Parathyroid adenoma (tissue), 2 donors: ENCODE measurements around the gene ARHGAP21.
"Not testable (repeated sequence)": the region's sequence is repeated elsewhere in the genome, so short reads cannot be mapped to it uniquely, and the experiment has no call there.

Source experiments
- H2AFZ ChIP-seq: fragments of 300-600 bp; sonication (generic); one replicate; pipeline ENCODE4 v1.7.0; 2017; ENCODE audit warnings: antibody characterized with exemption, mild to moderate bottlenecking
- H3K27ac ChIP-seq: fragments of 300-600 bp; sonication (generic); one replicate; pipeline ENCODE4 v1.7.0; 2017
- H3K27me3 ChIP-seq: fragments of 300-600 bp; sonication (generic); one replicate; pipeline ENCODE4 v1.7.0; 2017; ENCODE audit warnings: low read length; ENCODE audit not compliant: control insufficient read depth, insufficient read depth
- H3K36me3 ChIP-seq: fragments of 300-600 bp; sonication (generic); one replicate; pipeline ENCODE4 v1.7.0; 2017; ENCODE audit warnings: low read length; ENCODE audit not compliant: control insufficient read depth, insufficient read depth
- H3K4me1 ChIP-seq: fragments of 300-600 bp; sonication (generic); one replicate; pipeline ENCODE4 v1.7.0; 2017; ENCODE audit warnings: control low read depth
- H3K4me2 ChIP-seq: fragments of 300-600 bp; sonication (generic); one replicate; pipeline ENCODE4 v1.7.0; 2017; ENCODE audit warnings: low read length
- H3K4me3 ChIP-seq: fragments of 300-600 bp; sonication (generic); one replicate; pipeline ENCODE4 v1.7.0; 2017; ENCODE audit warnings: low read depth, low read length
- H3K79me2 ChIP-seq: fragments of 300-600 bp; sonication (generic); one replicate; pipeline ENCODE4 v1.7.0; 2017; ENCODE audit warnings: control low read depth
- H3K9ac ChIP-seq: fragments of 300-600 bp; sonication (generic); one replicate; pipeline ENCODE4 v1.7.0; 2017; ENCODE audit warnings: mild to moderate bottlenecking
- H3K9me3 ChIP-seq: fragments of 300-600 bp; sonication (generic); one replicate; pipeline ENCODE4 v1.7.0; 2017; ENCODE audit warnings: low read length; ENCODE audit not compliant: control insufficient read depth
- TF ChIP-seq, protein P1 (sequence below): fragments of 300-600 bp; sonication (generic); IDR thresholded peaks from one replicate; pipeline ENCODE4 v1.7.0; 2017; ENCODE audit warnings: antibody characterized with exemption, mild to moderate bottlenecking
- donor health status: primary hyperparathyroidism.

Gene ARHGAP21

DNA sequence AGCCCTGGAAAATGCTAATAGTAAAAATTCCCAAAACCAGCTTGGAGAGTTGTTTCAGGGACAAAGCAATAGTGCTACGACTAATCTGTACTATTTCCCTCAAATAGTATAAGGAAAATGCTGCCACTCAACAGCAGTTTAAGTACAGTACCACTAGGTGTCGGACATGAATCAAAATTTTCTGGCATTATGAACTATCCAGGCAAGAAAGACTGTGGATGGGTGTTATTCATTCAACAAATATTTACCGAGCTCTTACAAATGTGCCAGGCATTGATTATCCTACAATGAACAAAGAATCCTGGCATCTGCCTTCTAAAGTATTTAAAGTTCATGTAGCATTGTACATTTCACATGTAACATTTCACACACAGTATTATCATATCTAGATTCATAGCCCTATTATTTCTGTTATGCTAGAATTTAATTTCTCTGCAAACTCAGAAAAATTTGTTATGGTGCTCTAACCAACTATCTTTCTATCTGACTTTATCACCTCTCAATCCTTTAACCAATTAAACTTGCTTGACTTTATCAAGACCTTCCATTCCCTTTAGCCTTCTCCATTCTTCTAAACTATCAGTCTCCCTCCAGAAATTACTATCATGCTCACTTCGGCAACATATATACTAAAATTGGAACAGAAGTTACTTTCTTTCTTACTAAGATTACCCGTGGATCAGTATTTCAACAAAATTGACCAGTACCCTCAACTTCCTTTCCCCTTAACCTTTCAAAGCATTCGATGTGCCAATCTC lies 80.6 kb downstream of the ARHGAP21 start:
- Histone ChIP-seq H2AFZ (no peak overlapping the region), H3K4me1 (no peaks in the 10 kb centered on the region), H3K27me3 (no peaks in the 10 kb centered on the region), H3K79me2 (no peaks in the 10 kb centered on the region), H3K36me3 (no peaks in the 10 kb centered on the region), H3K4me2 (no peak overlapping the region), H3K9me3 (no peaks in the 10 kb centered on the region), H3K27ac (no peak overlapping the region), H3K4me3 (no peak overlapping the region), H3K9ac (no peak overlapping the region)
- TF ChIP-seq, protein P1, sequence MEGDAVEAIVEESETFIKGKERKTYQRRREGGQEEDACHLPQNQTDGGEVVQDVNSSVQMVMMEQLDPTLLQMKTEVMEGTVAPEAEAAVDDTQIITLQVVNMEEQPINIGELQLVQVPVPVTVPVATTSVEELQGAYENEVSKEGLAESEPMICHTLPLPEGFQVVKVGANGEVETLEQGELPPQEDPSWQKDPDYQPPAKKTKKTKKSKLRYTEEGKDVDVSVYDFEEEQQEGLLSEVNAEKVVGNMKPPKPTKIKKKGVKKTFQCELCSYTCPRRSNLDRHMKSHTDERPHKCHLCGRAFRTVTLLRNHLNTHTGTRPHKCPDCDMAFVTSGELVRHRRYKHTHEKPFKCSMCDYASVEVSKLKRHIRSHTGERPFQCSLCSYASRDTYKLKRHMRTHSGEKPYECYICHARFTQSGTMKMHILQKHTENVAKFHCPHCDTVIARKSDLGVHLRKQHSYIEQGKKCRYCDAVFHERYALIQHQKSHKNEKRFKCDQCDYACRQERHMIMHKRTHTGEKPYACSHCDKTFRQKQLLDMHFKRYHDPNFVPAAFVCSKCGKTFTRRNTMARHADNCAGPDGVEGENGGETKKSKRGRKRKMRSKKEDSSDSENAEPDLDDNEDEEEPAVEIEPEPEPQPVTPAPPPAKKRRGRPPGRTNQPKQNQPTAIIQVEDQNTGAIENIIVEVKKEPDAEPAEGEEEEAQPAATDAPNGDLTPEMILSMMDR = peak; percentile 80

- no peak overlapping the region for H3K9ac ChIP-seq
- no peak overlapping the region for H2AFZ ChIP-seq
- H3K9me3 ChIP-seq = no peaks in the 10 kb centered on the region
Observed at GRCh38 chr10:24639124-24639523, 84.6 kb downstream of the ARHGAP21 start.

DNA sequence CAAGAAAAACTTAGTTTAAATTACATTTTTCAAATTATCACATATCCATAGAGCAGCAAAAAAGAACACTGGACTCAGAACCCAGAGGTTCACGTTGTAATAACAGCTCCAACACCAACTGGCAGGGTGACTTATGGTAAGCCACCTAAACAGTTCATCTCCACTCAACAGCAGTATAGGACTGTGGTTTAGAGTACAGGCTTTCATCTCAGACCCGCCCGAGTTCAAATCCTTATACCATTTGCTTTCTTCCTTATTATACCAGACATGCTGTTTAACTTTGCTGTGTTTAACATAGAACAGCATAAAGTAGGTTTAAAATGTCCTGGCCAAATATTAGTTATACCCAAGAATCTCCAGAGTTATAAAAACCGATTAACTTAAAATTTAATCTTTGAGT lies 97.9 kb downstream of the ARHGAP21 start:
- Histone ChIP-seq H3K27me3 (no peaks in the 10 kb centered on the region), H3K27ac (no peak overlapping the region), H3K9ac (no peak overlapping the region), H3K79me2 (no peaks in the 10 kb centered on the region), H2AFZ (no peak overlapping the region), H3K4me1 (no peaks in the 10 kb centered on the region), H3K36me3 (no peaks in the 10 kb centered on the region), H3K9me3 (no peaks in the 10 kb centered on the region), H3K4me2 (no peak overlapping the region), H3K4me3 (no peak overlapping the region)
- TF ChIP-seq, protein P1 = no peak

More at GRCh38 chr10:24639124-24639523, 84.6 kb downstream of the ARHGAP21 start:
- Histone ChIP-seq H3K4me3 (no peak overlapping the region), H3K27ac (no peak overlapping the region), H3K27me3 (no peaks in the 10 kb centered on the region), H3K36me3 (no peaks in the 10 kb centered on the region), H3K4me1 (peaks cover 8% of the 10 kb centered on the region), H3K79me2 (no peaks in the 10 kb centered on the region), H3K4me2 (no peak overlapping the region)
- TF ChIP-seq, protein P1 = no peak

- H3K4me3 ChIP-seq = no peak overlapping the region
- H3K36me3 ChIP-seq = no peaks in the 10 kb centered on the region
- H3K27ac ChIP-seq = no peak overlapping the region
- H2AFZ ChIP-seq = no peak overlapping the region
- no peak overlapping the region for H3K9ac ChIP-seq
- H3K4me1 ChIP-seq = no peaks in the 10 kb centered on the region
- TF ChIP-seq, protein P1 = no peak
- no peaks in the 10 kb centered on the region for H3K79me2 ChIP-seq
- no peaks in the 10 kb centered on the region for H3K9me3 ChIP-seq
- H3K27me3 ChIP-seq = no peaks in the 10 kb centered on the region
- no peak overlapping the region for H3K4me2 ChIP-seq
Observed at GRCh38 chr10:24623383-24623782, 100.3 kb downstream of the ARHGAP21 start.

- Histone ChIP-seq H3K9ac (no peak overlapping the region), H3K9me3 (no peaks in the 10 kb centered on the region), H3K79me2 (no peaks in the 10 kb centered on the region), H3K36me3 (no peaks in the 10 kb centered on the region), H3K27me3 (no peaks in the 10 kb centered on the region), H3K4me2 (no peak overlapping the region), H2AFZ (no peak overlapping the region), H3K27ac (no peak overlapping the region), H3K4me1 (no peaks in the 10 kb centered on the region), H3K4me3 (no peak overlapping the region)
- TF ChIP-seq, protein P1 = no peak
Observed at GRCh38 chr10:24622781-24623301, 100.8 kb downstream of the ARHGAP21 start.

DNA sequence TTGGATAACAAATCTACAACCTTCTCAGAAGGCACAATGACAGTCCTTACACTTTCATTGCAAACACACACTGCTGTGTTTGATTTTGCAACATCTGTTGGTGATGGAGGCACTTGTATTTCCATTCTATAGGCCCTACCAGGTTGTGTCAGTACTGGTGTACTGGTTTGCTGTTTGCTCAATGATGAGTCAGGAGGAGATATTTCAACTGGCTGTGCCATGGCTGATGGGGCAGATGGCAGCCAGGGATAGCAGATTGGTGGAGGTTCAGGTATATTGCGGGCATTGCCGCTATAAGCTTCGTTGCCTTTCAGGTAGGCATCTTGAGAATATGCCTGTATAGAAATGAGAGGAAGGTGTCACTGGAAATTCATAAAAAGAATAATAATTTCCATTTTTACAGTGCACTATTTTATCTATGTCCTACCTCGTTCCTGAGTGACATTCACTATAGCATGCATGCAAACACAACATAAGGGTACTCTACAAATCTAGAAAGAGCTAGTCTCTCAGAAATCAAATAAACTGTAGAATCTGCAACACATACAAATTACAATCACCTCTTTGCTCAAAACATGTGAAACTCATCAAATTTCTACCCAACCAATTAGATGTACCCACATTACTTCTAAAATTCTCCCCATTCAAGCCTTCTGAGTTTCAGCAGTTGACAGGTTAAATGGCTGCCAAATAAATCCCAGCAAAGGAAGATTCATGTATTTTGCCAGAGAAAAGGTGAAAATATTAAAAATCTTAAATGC lies 102.5 kb downstream of the ARHGAP21 start:
- H3K9ac ChIP-seq, H3K36me3 ChIP-seq, H3K9me3 ChIP-seq, H3K4me2 ChIP-seq, H3K27ac ChIP-seq, H3K79me2 ChIP-seq, H3K27me3 ChIP-seq, H3K4me3 ChIP-seq, H2AFZ ChIP-seq, H3K4me1 ChIP-seq: not testable (repeated sequence)
